Esophagus squamous epithelium (tissue), 4 donors: ENCODE data around the gene SLC18A2.

Experiments
- CTCF ChIP-seq, 6 experiments: fragments of 450-650 bp in 4 of 6; fragments of 200-600 bp in 2 of 6; sonication (generic) in 2 of 6; IDR thresholded peaks; one replicate each; pipeline ENCODE4 v1.5.1; 2016 to 2019; ENCODE audit warnings: antibody characterized with exemption in 6 of 6, mild to moderate bottlenecking in 4 of 6, moderate library complexity in 4 of 6
- POLR2A ChIP-seq, 4 donors: fragments of 450-650 bp; IDR thresholded peaks; one replicate each; pipeline ENCODE4 v1.6.1; 2017; ENCODE audit warnings: antibody characterized with exemption in 4 of 4, mild to moderate bottlenecking in 4 of 4, moderate library complexity in 3 of 4

- TF ChIP-seq CTCF (IDR thresholded peaks at IDR 0.05), result no peak
- TF ChIP-seq POLR2A (IDR thresholded peaks at IDR 0.05), result no peak
Measured at GRCh38 chr10:117204316-117204715, 36.6 kb upstream of the SLC18A2 start.
